Measurements from ENCODE around the gene LEMD2.

DNA sequence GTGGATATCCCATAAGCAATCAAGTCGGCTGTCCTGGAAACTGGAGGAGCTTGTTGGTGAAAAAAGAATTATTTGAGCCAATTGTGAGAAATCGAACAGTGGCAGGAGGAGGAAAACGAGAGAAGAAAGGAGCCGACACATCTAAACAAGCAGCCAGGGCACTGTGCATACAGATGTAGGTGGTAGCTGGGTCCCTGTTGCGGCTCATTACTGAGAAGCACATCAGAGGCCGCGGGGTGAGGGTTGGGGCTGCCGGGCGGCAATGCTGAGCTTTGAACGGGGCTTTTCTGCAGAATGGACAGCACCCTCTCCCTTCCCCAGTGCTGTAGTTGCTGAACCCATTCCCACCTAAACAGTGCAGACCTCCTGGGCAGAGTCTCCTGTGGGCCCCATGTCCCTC, 4.1 kb upstream of the LEMD2 start:
- TF ChIP-seq, protein P1, sequence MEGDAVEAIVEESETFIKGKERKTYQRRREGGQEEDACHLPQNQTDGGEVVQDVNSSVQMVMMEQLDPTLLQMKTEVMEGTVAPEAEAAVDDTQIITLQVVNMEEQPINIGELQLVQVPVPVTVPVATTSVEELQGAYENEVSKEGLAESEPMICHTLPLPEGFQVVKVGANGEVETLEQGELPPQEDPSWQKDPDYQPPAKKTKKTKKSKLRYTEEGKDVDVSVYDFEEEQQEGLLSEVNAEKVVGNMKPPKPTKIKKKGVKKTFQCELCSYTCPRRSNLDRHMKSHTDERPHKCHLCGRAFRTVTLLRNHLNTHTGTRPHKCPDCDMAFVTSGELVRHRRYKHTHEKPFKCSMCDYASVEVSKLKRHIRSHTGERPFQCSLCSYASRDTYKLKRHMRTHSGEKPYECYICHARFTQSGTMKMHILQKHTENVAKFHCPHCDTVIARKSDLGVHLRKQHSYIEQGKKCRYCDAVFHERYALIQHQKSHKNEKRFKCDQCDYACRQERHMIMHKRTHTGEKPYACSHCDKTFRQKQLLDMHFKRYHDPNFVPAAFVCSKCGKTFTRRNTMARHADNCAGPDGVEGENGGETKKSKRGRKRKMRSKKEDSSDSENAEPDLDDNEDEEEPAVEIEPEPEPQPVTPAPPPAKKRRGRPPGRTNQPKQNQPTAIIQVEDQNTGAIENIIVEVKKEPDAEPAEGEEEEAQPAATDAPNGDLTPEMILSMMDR (IDR thresholded peaks at IDR 0.05; ENCODE audit: low read depth, low read length, poor library complexity, severe bottlenecking), result no peak
- no peak for TF ChIP-seq EZH2phosphoT487 (IDR thresholded peaks at IDR 0.05; ENCODE audit: borderline replicate concordance, low read length)
